OCI-LY3 (cell line): ENCODE measurements around the gene BABAM2.

Experiments
- H2AFZ ChIP-seq: fragments of 200-600, 300-600 bp; shearing (Covaris generic); 2 replicates; pipeline ENCODE4 v1.6.0; 2014; ENCODE audit warnings: antibody characterized with exemption, low read depth, low read length
- H3K27ac ChIP-seq: fragments of 200-600, 300-600 bp; sonication (generic); 2 replicates; pipeline ENCODE4 v1.5.1; 2014; ENCODE audit warnings: mild to moderate bottlenecking, low read length, moderate library complexity, mixed read lengths
- H3K27me3 ChIP-seq: fragments of 200-600, 300-600 bp; sonication (generic); 2 replicates; pipeline ENCODE4 v1.6.1; 2014; ENCODE audit warnings: low read depth, low read length, mixed read lengths
- H3K36me3 ChIP-seq: fragments of 200-600, 300-600 bp; sonication (generic); replicated peaks from 2 replicates; pipeline ENCODE3; 2014; ENCODE audit warnings: low read depth, low read length, mixed read lengths
- H3K4me1 ChIP-seq: fragments of 300-600, 200-600 bp; sonication (generic); 2 replicates; pipeline ENCODE4 v1.6.1; 2014; ENCODE audit warnings: low read length, mixed read lengths
- H3K4me2 ChIP-seq: fragments of 200-600, 300-600 bp; sonication (generic); 2 replicates; pipeline ENCODE4 v1.6.1; 2014; ENCODE audit warnings: low read length, mixed read lengths
- H3K4me3 ChIP-seq: fragments of 300-600, 200-600 bp; sonication (generic); 2 replicates; pipeline ENCODE4 v1.5.1; 2014; ENCODE audit warnings: antibody characterized with exemption, mild to moderate bottlenecking, low read length, moderate library complexity
- H3K79me2 ChIP-seq: fragments of 300-600, 200-600 bp; shearing (Covaris generic); 2 replicates; pipeline ENCODE4 v1.6.1; 2014; ENCODE audit warnings: mild to moderate bottlenecking, low read length, mixed read lengths
- H3K9ac ChIP-seq: fragments of 300-600, 200-600 bp; shearing (Covaris generic); 2 replicates; pipeline ENCODE4 v1.6.0; 2014; ENCODE audit warnings: mild to moderate bottlenecking, low read length, moderate library complexity
- H3K9me3 ChIP-seq: fragments of 200-600, 300-600 bp; shearing (Covaris generic); 2 replicates; pipeline ENCODE4 v1.6.1; 2014; ENCODE audit warnings: low read length, mixed read lengths; ENCODE audit not compliant: insufficient read depth
- H4K20me1 ChIP-seq: fragments of 200-600, 300-600 bp; sonication (generic); 2 replicates; pipeline ENCODE4 v1.6.1; 2016; ENCODE audit warnings: low read length, mixed read lengths; ENCODE audit not compliant: insufficient read depth
- CTCF ChIP-seq: fragments of 200-600, 300-600 bp; sonication (generic); IDR thresholded peaks from 2 replicates; pipeline ENCODE4 v1.5.1; 2014; ENCODE audit warnings: antibody characterized with exemption, low read length, low read depth
- EZH2phosphoT487 ChIP-seq: fragments of 200-600 bp; shearing (Covaris generic); IDR thresholded peaks from 2 replicates; pipeline ENCODE4 v1.6.1; 2018; ENCODE audit warnings: antibody characterized with exemption, mixed run types, low read depth

Gene BABAM2

GRCh38 chr2:28193630-28194403 is 303.3 kb downstream of the BABAM2 start:
- Histone ChIP-seq H3K4me1 (no peaks in the 10 kb centered on the region), H3K79me2 (no peaks in the 10 kb centered on the region), H2AFZ (no peak overlapping the region), H3K27me3 (no peaks in the 10 kb centered on the region), H3K27ac (no peak overlapping the region), H3K9ac (no peak overlapping the region), H3K4me3 (no peak overlapping the region), H4K20me1 (no peaks in the 10 kb centered on the region), H3K36me3 (no peaks in the 10 kb centered on the region), H3K9me3 (no peaks in the 10 kb centered on the region), H3K4me2 (no peak overlapping the region)
- TF ChIP-seq EZH2phosphoT487 (no peak), CTCF (no peak)

- H3K36me3 ChIP-seq: no peaks in the 10 kb centered on the region
These were observed 309.6 kb downstream of the BABAM2 start for GRCh38 chr2:28199995-28200679.

GRCh38 chr2:28201671-28202180 is 311.2 kb downstream of the BABAM2 start:
- TF ChIP-seq EZH2phosphoT487 (no peak), CTCF (no peak)
- Histone ChIP-seq H4K20me1 (no peaks in the 10 kb centered on the region), H3K4me2 (no peak overlapping the region), H3K27me3 (no peaks in the 10 kb centered on the region), H3K9ac (no peak overlapping the region), H3K36me3 (no peaks in the 10 kb centered on the region), H3K4me1 (no peaks in the 10 kb centered on the region), H3K4me3 (no peak overlapping the region), H3K9me3 (no peaks in the 10 kb centered on the region), H3K27ac (no peak overlapping the region), H2AFZ (no peak overlapping the region), H3K79me2 (no peaks in the 10 kb centered on the region)

More at GRCh38 chr2:28199995-28200679, 309.6 kb downstream of the BABAM2 start:
- no peak for TF ChIP-seq CTCF
- TF ChIP-seq EZH2phosphoT487: no peak
- Histone ChIP-seq H3K9ac (no peak overlapping the region), H3K27ac (no peak overlapping the region), H3K4me3 (no peak overlapping the region), H3K79me2 (no peaks in the 10 kb centered on the region), H3K4me1 (no peaks in the 10 kb centered on the region), H3K4me2 (no peak overlapping the region), H4K20me1 (no peaks in the 10 kb centered on the region), H3K27me3 (no peaks in the 10 kb centered on the region), H2AFZ (no peak overlapping the region), H3K9me3 (no peaks in the 10 kb centered on the region)

GRCh38 chr2:28202719-28203118 is 312.2 kb downstream of the BABAM2 start:
- H3K79me2 ChIP-seq: no peaks in the 10 kb centered on the region
- no peaks in the 10 kb centered on the region for H3K27me3 ChIP-seq
- no peaks in the 10 kb centered on the region for H3K9me3 ChIP-seq
- H3K4me2 ChIP-seq: no peak overlapping the region
- no peak overlapping the region for H2AFZ ChIP-seq
- H3K4me3 ChIP-seq: no peak overlapping the region
- no peak overlapping the region for H3K27ac ChIP-seq
- H3K4me1 ChIP-seq: no peaks in the 10 kb centered on the region
- TF ChIP-seq CTCF: no peak
- TF ChIP-seq EZH2phosphoT487: no peak
- no peaks in the 10 kb centered on the region for H3K36me3 ChIP-seq
- H3K9ac ChIP-seq: no peak overlapping the region
- no peaks in the 10 kb centered on the region for H4K20me1 ChIP-seq
